Ovary (tissue), 9 donors: Measurements from ENCODE around the gene CTDP1. TPM values are rescaled to one million over a fixed set of nuclear protein-coding genes. Genes with fewer than 3 reads are reported as not detected.

Experiments used
- DNase-seq, 5 donors: peaks; one replicate each; pipeline ENCODE4 v3.0.0-alpha.2; 2019 to 2020
- H3K27ac ChIP-seq, 2 donors: fragments of 200-600 bp; one replicate each; pipeline versions ENCODE4 v1.5.1 to v1.8.0; 2019 to 2022
- H3K27me3 ChIP-seq: fragments of 200-600 bp; one replicate; pipeline ENCODE4 v1.8.0; 2022
- H3K36me3 ChIP-seq: fragments of 200-600 bp; sonication (generic); one replicate; pipeline ENCODE4 v1.5.1; 2019
- H3K4me1 ChIP-seq: one replicate; pipeline ENCODE4 v1.8.1; 2013; ENCODE audit warnings: mild to moderate bottlenecking, moderate library complexity; ENCODE audit not compliant: insufficient read depth
- H3K4me3 ChIP-seq: fragments of 200-600 bp; sonication (generic); one replicate; pipeline ENCODE4 v1.5.1; 2017
- H3K9me3 ChIP-seq, 2 donors: fragments of 200-600 bp in 1 of 2; sonication (generic) in 1 of 2; one replicate each; pipeline versions ENCODE4 v1.5.1 to v1.8.1; 2013 to 2019; ENCODE audit warnings: mild to moderate bottlenecking in 1 of 2, moderate library complexity in 1 of 2
- CTCF ChIP-seq, 3 donors: fragments of 450-650 bp in 2 of 3; fragments of 200-600 bp in 1 of 3; IDR thresholded peaks; one replicate each; pipeline versions ENCODE4 v1.5.1 to v1.8.0; 2016 to 2022; ENCODE audit warnings: antibody characterized with exemption in 3 of 3, mild to moderate bottlenecking in 1 of 3
- EP300 ChIP-seq: sonication (generic); formaldehyde crosslinking; IDR thresholded peaks from one replicate; pipeline ENCODE4 v1.6.1; 2017; ENCODE audit warnings: antibody characterized with exemption
- POLR2A ChIP-seq: fragments of 450-650 bp; IDR thresholded peaks from one replicate; pipeline ENCODE4 v1.6.1; 2017; ENCODE audit warnings: antibody characterized with exemption, mild to moderate bottlenecking, moderate library complexity
- WGBS, 3 donors: extraction: QIAGEN DNeasy Blood & Tissue Kit in 1 of 3; methylation state at CpG; one replicate each; pipeline versions ENCODE4 v1.1.5 to v1.1.7; 2013 to 2017; 5-methylcytosine and 5-hydroxymethylcytosine counted together
- intact Hi-C, 4 donors: fragments of 100-400 bp; cut with DNase I; formaldehyde crosslinking; loops; one replicate each; pipeline versions ENCODE4 v1.11.0 to v1.15.1; 2022 to 2023
- polyA plus RNA-seq, 2 donors: library from polyadenylated mRNA; stranded (reverse); fragments of 200-250 nt in 1 of 2; fragments of 350-450 nt in 1 of 2; fragmentation: Illumina TruSeq in 1 of 2; extraction: RNeasy Lipid Tissue Mini Kit (QIAGEN cat#74804) in 1 of 2; gene quantifications; one replicate each; pipeline ENCODE4 v1.2.3, GENCODE V29; 2013 to 2014
- total RNA-seq, 7 donors: library from RNA; depleted of rRNA in 2 of 7; stranded (reverse); fragments of >200 nt in 2 of 7; fragmentation: NEBNext Ultra II Directional in 3 of 7; extraction: Animal tissue kit (Norgen Biotek cat#: 25700) in 3 of 7; gene quantifications; one replicate each; pipeline versions ENCODE4 v1.1.0 to v1.2.4, GENCODE V29; 2016 to 2023
- donor health status: DM: no; HTN: no; CAD: no; lungs with moderate emphysema.
- donor health status: DM: no; HTN: no; CAD: no.
- donor health status: Bipolar disorder and iron deficiency.
- donor health status: DM: yes; HTN: yes; CAD: no.
- donor health status: DM: no; HTN: no; CAD: no.
- donor health status: DM: yes; HTN: yes; CAD: no.

The CTDP1 gene
- total and polyA plus RNA-seq, 9 donors, result 2.5 to 15.2 (median 11.2) TPM

GRCh38 chr18:79765491-79766245, 86.1 kb downstream of the CTDP1 start:
- Histone ChIP-seq H3K27me3 (no peaks in the 10 kb centered on the region), H3K4me3 (no peak overlapping the region), H3K36me3 (no peaks in the 10 kb centered on the region), H3K4me1 (no peaks in the 10 kb centered on the region), H3K27ac (no peak overlapping the region), H3K9me3 (peaks cover 0 to 7% of the 10 kb centered on the region in 2 donors)
- 42 to 63% (median 43%) methylated on average over 13 to 14 of the region's 14 CpGs for WGBS, 3 donors
- intact Hi-C loops, result no loop called here
- no peak for DNase-seq
- no peak for TF ChIP-seq POLR2A
- no peak for TF ChIP-seq CTCF (IDR thresholded peaks at IDR 0.05)
- no peak for TF ChIP-seq EP300

- H3K4me1 ChIP-seq, result no peaks in the 10 kb centered on the region
- H3K4me3 ChIP-seq, result no peak overlapping the region
- H3K27ac ChIP-seq, result no peak overlapping the region
- no peaks in the 10 kb centered on the region for H3K27me3 ChIP-seq
- H3K9me3 ChIP-seq, result peaks cover 0 to 7% of the 10 kb centered on the region in 2 donors
- TF ChIP-seq CTCF (IDR thresholded peaks at IDR 0.05) (no peak), EP300 (no peak), POLR2A (no peak)
- H3K36me3 ChIP-seq, result no peaks in the 10 kb centered on the region
- 50 to 69% (median 61%) methylated on average over 16 of the region's 16 CpGs for WGBS, 3 donors
- DNase-seq, result peak in 1 of 5 donors; percentile 8
- intact Hi-C loops, result no loop called here
Measured at GRCh38 chr18:79766308-79766707, 86.7 kb downstream of the CTDP1 start.

- 51 to 62% (median 53%) methylated on average over 3 of the region's 3 CpGs for WGBS, 3 donors
- DNase-seq, result no peak
- TF ChIP-seq EP300 (no peak), POLR2A (no peak)
- intact Hi-C loops, result no loop called here
- no peak overlapping the region for H3K4me3 ChIP-seq
- no peaks in the 10 kb centered on the region for H3K36me3 ChIP-seq
- no peaks in the 10 kb centered on the region for H3K27me3 ChIP-seq
- no peak overlapping the region for H3K27ac ChIP-seq
- H3K4me1 ChIP-seq, result no peaks in the 10 kb centered on the region
- H3K9me3 ChIP-seq, result peaks cover 0 to 7% of the 10 kb centered on the region in 2 donors
Measured at GRCh38 chr18:79768745-79769144, 89.1 kb downstream of the CTDP1 start.

- intact Hi-C loops, result no loop called here
- Histone ChIP-seq H3K27me3 (no peaks in the 10 kb centered on the region), H3K4me1 (no peaks in the 10 kb centered on the region), H3K27ac (no peak overlapping the region), H3K4me3 (no peak overlapping the region), H3K36me3 (no peaks in the 10 kb centered on the region), H3K9me3 (peaks cover 0 to 7% of the 10 kb centered on the region in 2 donors)
- 83 to 84% (median 84%) methylated on average over 31 of the region's 31 CpGs for whole genome bisulfite sequencing, 3 donors
- no peak for DNase-seq
- no peak for TF ChIP-seq EP300
- TF ChIP-seq CTCF (IDR thresholded peaks at IDR 0.05), result no peak
- TF ChIP-seq POLR2A, result no peak
Measured at GRCh38 chr18:79769698-79770500, 90.3 kb downstream of the CTDP1 start.

- intact Hi-C loops, result no loop called here
- TF ChIP-seq EP300, result no peak
- TF ChIP-seq CTCF (IDR thresholded peaks at IDR 0.05), result no peak
- TF ChIP-seq POLR2A, result no peak
- H3K27me3 ChIP-seq, result no peaks in the 10 kb centered on the region
- H3K4me1 ChIP-seq, result no peaks in the 10 kb centered on the region
- H3K36me3 ChIP-seq, result no peaks in the 10 kb centered on the region
- no peak overlapping the region for H3K27ac ChIP-seq
- peak in 1 of 5 donors; percentile 3 for DNase-seq
- no peak overlapping the region for H3K4me3 ChIP-seq
- H3K9me3 ChIP-seq, result peaks cover 0 to 7% of the 10 kb centered on the region in 2 donors
- 54 to 71% (median 69%) methylated on average over 11 of the region's 11 CpGs for WGBS, 3 donors
Measured at GRCh38 chr18:79770501-79770815, 90.9 kb downstream of the CTDP1 start.
